ENCODE data around the gene KDM1B.
"Not testable (repeated sequence)": the region's sequence is repeated elsewhere in the genome, so short reads cannot be mapped to it uniquely, and the experiment has no call there.

Gene KDM1B

DNA sequence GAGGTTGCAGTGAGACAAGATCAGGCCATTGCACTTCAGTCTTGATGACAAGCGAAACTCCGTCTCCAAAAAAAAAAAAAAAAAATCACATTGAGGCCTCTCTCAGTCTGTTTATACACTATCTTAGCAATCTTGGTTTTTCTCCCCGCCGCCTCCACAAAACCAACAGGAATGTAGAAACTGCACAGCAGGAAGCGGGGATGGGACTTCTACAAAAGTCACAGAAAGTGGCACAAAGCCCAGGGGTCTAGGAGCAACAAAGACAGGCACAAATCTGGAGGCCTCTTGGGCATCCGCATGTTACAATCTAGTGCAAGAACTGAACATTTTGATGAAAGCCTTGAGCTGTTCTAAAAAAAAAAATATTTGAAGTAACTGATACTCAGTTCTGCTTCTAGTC is 48.6 kb downstream of the KDM1B start:
- DNase-seq, result no peak

DNA sequence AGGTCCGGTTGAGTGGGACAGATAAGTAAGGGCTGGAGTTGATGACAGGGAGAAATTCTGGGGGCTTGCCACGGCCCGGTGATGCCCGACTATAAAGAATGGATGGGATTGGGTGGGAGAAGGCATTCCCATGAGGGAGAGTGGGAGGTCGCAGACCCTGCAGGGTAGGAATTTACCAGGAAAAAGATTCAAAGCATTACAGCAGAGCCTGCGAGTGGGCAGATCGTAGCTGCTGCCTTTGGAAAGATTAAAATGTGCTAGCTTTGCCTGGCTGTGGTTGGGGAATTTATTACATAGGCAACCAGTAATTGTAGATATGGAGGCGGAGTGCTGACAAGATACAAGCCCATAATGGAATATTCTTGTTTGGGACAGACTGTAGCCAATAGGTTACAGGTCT is 49.5 kb downstream of the KDM1B start:
- DNase-seq, result no peak

DNA sequence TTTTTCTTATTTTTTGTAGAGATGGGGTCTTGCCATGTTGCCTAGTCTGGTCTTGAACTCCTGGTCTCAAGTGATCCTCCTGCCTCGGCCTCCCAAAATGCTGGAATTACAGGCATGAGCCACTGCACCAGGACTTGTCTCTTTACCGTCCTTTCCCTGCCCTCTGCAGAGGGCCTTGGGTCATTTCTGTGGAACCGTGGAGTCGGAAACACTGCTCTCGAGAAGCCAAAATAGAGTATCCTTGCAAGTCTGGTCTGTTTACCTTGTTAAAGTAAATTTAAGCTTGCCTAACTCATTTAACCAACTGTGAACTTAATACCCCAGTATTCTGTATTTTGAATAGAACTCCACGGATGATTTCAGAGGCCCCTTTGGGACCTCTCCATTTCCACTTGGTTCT is 51.4 kb downstream of the KDM1B start:
- no peak for DNase-seq

GRCh38 chr6:18207438-18207837 is 52.2 kb downstream of the KDM1B start:
- DNase-seq, result no peak

- no peak for DNase-seq
Observed at GRCh38 chr6:18207949-18208348, 52.7 kb downstream of the KDM1B start.

DNA sequence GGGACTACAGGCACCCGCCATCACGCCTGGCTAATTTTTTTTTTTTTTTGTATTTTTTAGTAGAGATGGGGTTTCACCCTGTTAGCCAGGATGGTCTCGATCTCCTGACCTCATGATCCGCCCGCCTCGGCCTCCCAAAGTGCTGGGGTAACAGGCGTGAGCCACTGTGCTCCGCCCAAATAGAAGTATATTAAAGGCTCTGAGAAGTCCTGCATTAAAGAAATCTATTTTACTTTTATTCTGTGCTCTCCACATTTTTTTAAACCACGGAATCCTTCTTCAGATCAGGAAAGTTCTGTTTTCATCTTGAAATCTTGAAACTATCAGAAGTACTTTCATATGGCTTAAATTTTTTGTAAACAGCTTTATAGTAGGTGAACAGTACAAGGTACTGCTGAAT is 53.6 kb downstream of the KDM1B start:
- DNase-seq, result not testable (repeated sequence)

GRCh38 chr6:18209539-18210197 is 54.4 kb downstream of the KDM1B start:
- no peak for DNase-seq

DNA sequence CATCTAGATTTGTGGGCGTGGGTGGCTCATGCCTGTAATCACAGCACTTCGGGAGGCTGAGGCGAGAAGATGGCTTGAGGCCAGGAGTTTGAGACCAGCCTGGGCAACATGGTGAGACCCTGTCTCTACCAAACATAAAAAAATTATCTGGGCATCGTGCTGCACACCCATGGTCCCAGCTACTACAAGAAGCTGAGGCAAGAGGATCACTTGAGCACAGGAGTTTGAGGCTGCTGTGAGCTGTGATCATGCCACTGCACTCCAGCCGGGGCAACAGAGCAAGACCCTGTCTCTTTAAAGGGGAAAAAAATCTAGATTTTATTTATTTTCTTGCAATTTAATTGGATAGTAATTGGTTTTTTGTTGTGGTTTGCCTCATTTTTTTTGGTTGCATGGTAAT is 55.5 kb downstream of the KDM1B start:
- DNase-seq, result no peak

GRCh38 chr6:18211338-18211737 is 56.1 kb downstream of the KDM1B start:
- no peak for DNase-seq

DNA sequence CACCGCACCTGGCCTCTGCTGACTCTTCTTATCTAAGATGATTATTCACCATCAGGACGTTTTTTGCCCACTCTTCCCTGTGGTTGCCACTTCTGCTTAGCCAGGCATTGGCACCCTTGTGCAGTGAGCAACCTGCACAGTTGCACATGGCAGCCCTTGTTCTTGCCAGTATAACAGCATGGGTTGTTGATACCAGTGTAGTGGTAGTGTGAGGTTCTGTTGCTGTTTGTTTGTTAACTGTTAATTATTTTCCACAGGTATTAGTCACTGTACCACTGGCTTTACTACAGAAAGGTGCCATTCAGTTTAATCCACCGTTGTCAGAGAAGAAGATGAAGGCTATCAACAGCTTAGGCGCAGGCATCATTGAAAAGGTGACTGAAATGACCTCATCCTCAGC is 57.0 kb downstream of the KDM1B start:
- DNase-seq, result no peak

DNA sequence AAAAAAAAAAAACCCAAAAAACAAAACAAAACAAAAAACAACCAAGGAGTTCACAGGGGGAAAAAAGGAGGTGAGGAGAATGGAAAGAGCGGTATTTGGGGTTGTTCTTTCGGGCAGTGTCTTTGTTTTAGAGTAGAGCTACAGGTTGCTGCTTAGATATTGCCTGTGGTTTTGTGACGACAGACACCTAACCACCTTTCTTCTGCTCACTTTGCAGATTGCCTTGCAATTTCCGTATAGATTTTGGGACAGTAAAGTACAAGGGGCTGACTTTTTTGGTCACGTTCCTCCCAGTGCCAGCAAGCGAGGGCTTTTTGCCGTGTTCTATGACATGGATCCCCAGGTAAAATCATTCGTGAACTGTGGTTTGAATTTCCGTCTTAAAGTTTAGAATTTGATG is 58.2 kb downstream of the KDM1B start:
- DNase-seq, result no peak

- DNase-seq, result no peak
Observed at GRCh38 chr6:18214003-18214402, 58.8 kb downstream of the KDM1B start.

GRCh38 chr6:18215436-18215835 is 60.2 kb downstream of the KDM1B start:
- no peak for DNase-seq

GRCh38 chr6:18216411-18216810 is 61.2 kb downstream of the KDM1B start:
- no peak for DNase-seq

- DNase-seq, result no peak
Observed at GRCh38 chr6:18218233-18218632, 63.0 kb downstream of the KDM1B start.

GRCh38 chr6:18219591-18219990 is 64.4 kb downstream of the KDM1B start:
- no peak for DNase-seq

- no peak for DNase-seq
Observed at GRCh38 chr6:18221288-18221615, 66.0 kb downstream of the KDM1B start.

DNA sequence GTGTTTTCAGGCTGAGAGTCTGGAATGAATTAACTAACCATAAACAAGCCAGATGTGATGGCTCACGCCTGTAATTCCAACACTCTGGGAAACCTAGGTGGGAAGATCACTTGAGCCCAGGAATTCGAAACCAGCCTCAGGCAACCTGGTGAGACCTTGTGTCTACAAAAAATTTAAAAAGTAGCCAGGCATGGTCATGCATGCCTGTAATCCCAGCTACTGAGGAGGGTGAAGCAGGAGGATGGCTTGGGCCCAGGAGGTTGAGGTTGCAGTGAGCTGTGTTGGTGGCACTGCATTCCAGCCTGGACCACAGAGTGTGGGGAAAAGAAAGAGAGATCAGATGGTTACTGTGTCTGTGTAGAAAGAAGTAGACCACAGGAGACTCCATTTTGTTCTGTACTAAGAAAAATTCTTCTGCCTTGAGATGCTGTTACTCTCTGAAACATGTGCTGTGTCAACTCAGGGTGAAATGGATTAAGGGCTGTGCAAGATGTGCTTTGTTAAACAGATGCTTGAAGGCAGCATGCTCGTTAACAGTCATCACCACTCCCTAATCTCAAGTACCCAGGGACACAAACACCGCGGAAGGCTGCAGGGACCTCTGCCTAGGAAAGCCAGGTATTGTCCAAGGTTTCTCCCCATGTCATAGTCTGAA is 71.4 kb downstream of the KDM1B start:
- DNase-seq, result not testable (repeated sequence)

GRCh38 chr6:18227166-18227565 is 71.9 kb downstream of the KDM1B start:
- DNase-seq, result not testable (repeated sequence)

GRCh38 chr6:18228590-18228989 is 73.4 kb downstream of the KDM1B start:
- not testable (repeated sequence) for DNase-seq

DNA sequence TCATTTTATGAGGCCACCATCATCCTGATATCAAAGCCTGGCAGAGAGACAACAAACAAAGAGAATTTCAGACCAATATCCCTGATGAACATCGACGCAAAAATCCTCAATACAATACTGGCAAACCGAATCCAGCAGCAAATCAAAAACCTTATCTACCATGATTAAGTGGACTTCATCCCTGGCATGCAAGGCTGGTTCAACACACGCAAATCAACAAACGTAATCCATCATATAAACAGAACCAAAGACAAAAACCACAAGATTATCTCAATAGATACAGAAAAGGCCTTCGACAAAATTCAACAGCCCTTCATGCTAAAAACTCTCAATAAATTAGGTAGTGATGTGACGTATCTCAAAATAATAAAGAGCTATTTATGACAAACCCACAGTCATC is 76.6 kb downstream of the KDM1B start:
- not testable (repeated sequence) for DNase-seq

GRCh38 chr6:18233770-18234169 is 78.5 kb downstream of the KDM1B start:
- DNase-seq, result not testable (repeated sequence)

DNA sequence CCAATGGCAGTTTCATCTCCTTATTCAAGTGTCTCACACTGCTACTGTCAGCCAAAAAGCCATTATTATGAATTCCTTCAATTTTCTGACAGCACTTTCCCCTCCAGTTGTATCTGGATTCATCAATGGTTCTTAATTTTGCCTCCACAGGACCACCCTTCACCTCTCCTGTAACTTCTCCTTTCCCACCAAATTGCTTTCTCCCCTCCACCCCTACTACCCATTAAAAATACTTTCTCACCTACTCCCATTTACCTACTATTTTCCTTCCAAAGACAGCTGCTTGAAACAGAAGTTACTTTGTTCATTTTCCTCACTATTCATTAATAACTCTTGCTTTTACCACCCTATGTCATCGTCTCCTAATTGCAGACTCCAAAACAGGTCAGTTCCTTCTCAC is 79.3 kb downstream of the KDM1B start:
- DNase-seq, result no peak

GRCh38 chr6:18235524-18235923 is 80.3 kb downstream of the KDM1B start:
- DNase-seq, result no peak

- no peak for DNase-seq
Observed at GRCh38 chr6:18237167-18237566, 81.9 kb downstream of the KDM1B start.

All from CD4-positive, alpha-beta T cell treated with Interleukin-6 for 4 hours (primary cell).